ENCODE measurements around the gene SUN2. TPM values are rescaled to one million over a fixed set of nuclear protein-coding genes. Genes with fewer than 3 reads are reported as not detected.

SUN2 gene
- total RNA-seq, 6 experiments from 2014 or later = 90.4 to 104 (median 100.0) TPM

DNA sequence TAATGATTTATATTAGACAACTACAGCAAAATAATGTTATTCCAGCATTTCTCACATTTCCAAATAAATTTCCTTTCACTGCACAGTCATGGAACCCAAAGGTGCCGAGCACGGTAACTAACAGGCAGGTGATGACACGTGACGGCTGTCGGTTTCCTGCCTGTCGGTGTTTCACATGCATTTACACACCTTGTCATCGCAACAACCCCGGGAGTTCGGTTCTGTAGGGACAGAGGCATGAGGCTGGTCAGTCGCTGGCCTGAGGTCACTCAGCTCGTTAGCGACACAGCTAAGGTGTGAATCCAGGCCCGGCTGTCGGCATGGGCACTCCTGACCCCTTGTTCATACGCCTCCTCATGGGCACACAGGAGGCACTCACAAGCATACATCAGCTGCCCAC lies 28.2 kb upstream of the SUN2 start:
- H3K4me1 Mint-ChIP-seq (ENCODE audit: low read depth) = peaks cover 28% of the 10 kb centered on the region
- H3K36me3 Mint-ChIP-seq (ENCODE audit: low read depth) = peaks cover 12% of the 10 kb centered on the region
- no peak overlapping the region for H3K4me3 Mint-ChIP-seq
- H3K27me3 Mint-ChIP-seq (ENCODE audit: insufficient read depth) = no peaks in the 10 kb centered on the region
- no peak overlapping the region for H3K27ac Mint-ChIP-seq
- TF ChIP-seq, protein P1, sequence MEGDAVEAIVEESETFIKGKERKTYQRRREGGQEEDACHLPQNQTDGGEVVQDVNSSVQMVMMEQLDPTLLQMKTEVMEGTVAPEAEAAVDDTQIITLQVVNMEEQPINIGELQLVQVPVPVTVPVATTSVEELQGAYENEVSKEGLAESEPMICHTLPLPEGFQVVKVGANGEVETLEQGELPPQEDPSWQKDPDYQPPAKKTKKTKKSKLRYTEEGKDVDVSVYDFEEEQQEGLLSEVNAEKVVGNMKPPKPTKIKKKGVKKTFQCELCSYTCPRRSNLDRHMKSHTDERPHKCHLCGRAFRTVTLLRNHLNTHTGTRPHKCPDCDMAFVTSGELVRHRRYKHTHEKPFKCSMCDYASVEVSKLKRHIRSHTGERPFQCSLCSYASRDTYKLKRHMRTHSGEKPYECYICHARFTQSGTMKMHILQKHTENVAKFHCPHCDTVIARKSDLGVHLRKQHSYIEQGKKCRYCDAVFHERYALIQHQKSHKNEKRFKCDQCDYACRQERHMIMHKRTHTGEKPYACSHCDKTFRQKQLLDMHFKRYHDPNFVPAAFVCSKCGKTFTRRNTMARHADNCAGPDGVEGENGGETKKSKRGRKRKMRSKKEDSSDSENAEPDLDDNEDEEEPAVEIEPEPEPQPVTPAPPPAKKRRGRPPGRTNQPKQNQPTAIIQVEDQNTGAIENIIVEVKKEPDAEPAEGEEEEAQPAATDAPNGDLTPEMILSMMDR (IDR thresholded peaks at IDR 0.05) = no peak
- no peaks in the 10 kb centered on the region for H3K9me3 Mint-ChIP-seq
- DNase-seq = no peak

DNA sequence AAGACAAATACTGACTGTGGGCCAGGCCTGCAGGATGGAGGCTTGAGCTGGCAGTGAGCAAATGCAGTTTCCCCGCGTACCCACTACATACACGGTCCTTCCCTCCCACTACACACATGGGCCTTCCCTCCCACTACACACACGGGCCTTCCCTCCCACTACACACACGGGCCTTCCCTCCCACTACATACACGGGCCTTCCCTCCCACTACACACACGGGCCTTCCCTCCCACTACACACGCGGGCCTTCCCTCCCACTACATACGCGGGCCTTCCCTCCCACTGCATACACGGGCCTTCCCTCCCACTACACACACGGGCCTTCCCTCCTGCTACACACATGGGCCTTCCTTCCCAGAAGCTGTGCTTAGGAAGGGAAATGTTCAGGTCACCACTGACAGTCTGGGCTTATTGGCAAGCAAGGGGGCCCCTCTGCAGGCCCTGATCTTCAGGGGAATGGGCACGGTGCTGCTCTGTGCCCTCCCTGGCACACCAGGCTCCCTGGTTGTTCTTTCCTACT lies 27.4 kb upstream of the SUN2 start:
- peaks cover 10% of the 10 kb centered on the region for H3K36me3 Mint-ChIP-seq (ENCODE audit: low read depth)
- no peak overlapping the region for H3K4me3 Mint-ChIP-seq
- TF ChIP-seq, protein P1 (IDR thresholded peaks at IDR 0.05) = no peak
- no peak overlapping the region for H3K27ac Mint-ChIP-seq
- no peaks in the 10 kb centered on the region for H3K27me3 Mint-ChIP-seq (ENCODE audit: insufficient read depth)
- no peak for DNase-seq
- no peaks in the 10 kb centered on the region for H3K9me3 Mint-ChIP-seq
- H3K4me1 Mint-ChIP-seq (ENCODE audit: low read depth) = peaks cover 28% of the 10 kb centered on the region

DNA sequence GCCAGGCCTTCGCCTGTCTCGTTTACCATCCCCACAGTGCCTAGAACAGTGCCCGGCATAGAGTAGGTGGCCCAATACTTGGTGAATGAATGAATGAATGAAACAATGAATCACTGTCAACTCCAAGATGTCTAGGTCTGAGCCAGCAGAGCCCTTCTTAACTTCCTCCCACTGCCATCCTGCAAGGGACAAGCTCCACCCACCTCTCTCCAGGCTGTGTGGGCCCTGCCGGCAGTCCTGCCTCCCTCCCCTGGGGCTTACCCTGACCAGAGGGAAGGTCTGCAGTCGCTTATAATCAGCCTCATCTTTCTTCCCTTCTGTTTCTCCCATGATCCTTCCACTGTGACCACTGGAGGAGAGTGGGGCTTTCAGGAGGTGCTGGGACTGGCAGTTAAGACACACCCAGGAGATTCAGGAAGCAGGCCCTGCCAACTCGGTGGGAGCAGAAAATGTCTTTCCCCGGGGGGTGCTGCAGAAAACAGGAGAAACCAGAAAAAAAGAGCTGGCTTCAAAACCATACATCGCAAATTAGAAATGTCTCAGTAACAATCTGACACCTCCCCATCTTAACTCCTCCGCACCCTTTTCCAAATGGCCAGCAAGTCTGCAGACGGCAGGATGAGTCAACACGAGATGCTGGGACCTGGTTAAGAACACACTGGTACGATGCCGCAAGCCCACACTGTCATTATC lies 26.8 kb upstream of the SUN2 start:
- TF ChIP-seq, protein P1 (IDR thresholded peaks at IDR 0.05) = no peak
- H3K27ac Mint-ChIP-seq = no peak overlapping the region
- peaks cover 9% of the 10 kb centered on the region for H3K36me3 Mint-ChIP-seq (ENCODE audit: low read depth)
- no peak overlapping the region for H3K4me3 Mint-ChIP-seq
- H3K9me3 Mint-ChIP-seq = no peaks in the 10 kb centered on the region
- H3K27me3 Mint-ChIP-seq (ENCODE audit: insufficient read depth) = no peaks in the 10 kb centered on the region
- H3K4me1 Mint-ChIP-seq (ENCODE audit: low read depth) = peaks cover 28% of the 10 kb centered on the region
- no peak for DNase-seq

DNA sequence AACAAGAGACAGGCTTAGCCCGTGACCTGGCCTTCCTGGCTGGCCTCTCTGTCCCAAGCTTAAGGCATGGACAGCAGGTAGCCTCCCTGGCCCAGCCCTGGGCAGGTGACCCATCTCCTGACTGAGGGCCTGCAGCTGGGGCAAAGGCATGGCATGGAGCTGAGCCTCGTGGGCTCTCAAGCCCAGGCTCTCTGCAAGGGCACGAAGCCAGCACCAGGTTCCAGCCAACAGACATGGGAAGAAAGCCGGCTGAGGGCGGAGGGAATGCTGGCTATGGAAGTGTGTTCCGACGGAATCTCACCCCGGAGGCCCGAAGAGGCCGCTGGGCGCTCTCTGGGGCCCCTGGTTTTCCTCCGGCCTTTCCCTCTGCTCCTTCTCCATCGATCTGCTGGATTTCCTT lies 25.2 kb upstream of the SUN2 start:
- no peak overlapping the region for H3K27ac Mint-ChIP-seq

DNA sequence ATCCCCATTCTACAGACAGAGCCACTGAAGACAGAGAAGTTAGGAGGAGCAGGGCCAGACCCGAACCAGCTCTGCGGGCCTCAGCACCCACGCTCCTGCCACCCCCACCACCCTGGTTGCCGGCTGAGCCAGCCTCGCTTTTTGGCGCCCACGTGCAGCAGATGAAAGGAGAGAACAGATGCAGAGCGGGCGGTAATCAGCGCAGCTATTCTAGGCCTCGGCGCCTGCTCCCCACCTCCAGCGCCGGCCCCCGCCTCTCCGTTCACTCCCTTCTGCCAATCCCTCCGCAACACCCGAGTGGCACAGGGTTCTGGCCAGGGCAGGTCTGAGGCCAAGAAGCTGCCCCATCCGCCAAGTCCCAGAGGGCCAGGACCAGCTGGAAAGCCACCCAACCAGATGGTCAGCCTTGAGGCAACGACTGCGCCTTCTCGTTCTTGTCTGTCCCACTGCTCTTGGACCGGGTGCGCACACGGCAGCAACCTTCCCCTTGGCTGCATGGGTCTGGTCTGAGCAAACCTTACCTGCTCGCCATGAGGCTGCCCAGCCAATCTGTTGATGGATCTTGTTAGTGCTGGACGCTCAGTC lies 21.4 kb upstream of the SUN2 start:
- peaks cover 6% of the 10 kb centered on the region for H3K36me3 Mint-ChIP-seq (ENCODE audit: low read depth)
- TF ChIP-seq, protein P1 (IDR thresholded peaks at IDR 0.05) = no peak
- H3K4me3 Mint-ChIP-seq = no peak overlapping the region
- peaks cover 1% of the 10 kb centered on the region; the same call in 1 of the 2 replicates for H3K27me3 Mint-ChIP-seq (ENCODE audit: insufficient read depth)
- no peak for DNase-seq
- H3K4me1 Mint-ChIP-seq (ENCODE audit: low read depth) = peaks cover 6% of the 10 kb centered on the region; the same call in 1 of the 2 replicates
- H3K27ac Mint-ChIP-seq = no peak overlapping the region
- H3K9me3 Mint-ChIP-seq = no peaks in the 10 kb centered on the region

More for the DNA sequence above, 25.2 kb upstream of the SUN2 start:
- DNase-seq = no peak
- Mint-ChIP-seq H3K4me1 (ENCODE audit: low read depth) (peaks cover 20% of the 10 kb centered on the region), H3K9me3 (no peaks in the 10 kb centered on the region), H3K27me3 (ENCODE audit: insufficient read depth) (no peaks in the 10 kb centered on the region), H3K36me3 (ENCODE audit: low read depth) (peaks cover 9% of the 10 kb centered on the region), H3K4me3 (no peak overlapping the region)
- TF ChIP-seq, protein P1 (IDR thresholded peaks at IDR 0.05) = no peak
